Thyroid gland (tissue), 4 donors: ENCODE results near the gene PXT1. TPM values are rescaled to one million over a fixed set of nuclear protein-coding genes. Genes with fewer than 3 reads are reported as not detected.

Source experiments
- DNase-seq, 2 donors: peaks; one replicate each; pipeline ENCODE4 v3.0.0-alpha.2; 2019
- H3K27ac ChIP-seq, 3 donors: fragments of 200-600 bp; sonication (generic); 1 replicate in 2 of 3; 2 replicates in 1 of 3; pipeline ENCODE4 v1.5.1; 2016 to 2019; ENCODE audit warnings: mild to moderate bottlenecking in 1 of 3, moderate library complexity in 1 of 3
- H3K27me3 ChIP-seq: fragments of 200-600 bp; sonication (generic); one replicate; pipeline ENCODE4 v1.5.1; 2019
- H3K36me3 ChIP-seq, 2 donors: fragments of 200-600 bp; sonication (generic); one replicate each; pipeline ENCODE4 v1.5.1; 2016 to 2019
- H3K4me1 ChIP-seq, 2 donors: fragments of 200-600 bp; sonication (generic); one replicate each; pipeline ENCODE4 v1.5.1; 2017 to 2019
- H3K4me3 ChIP-seq, 3 donors: fragments of 200-600 bp; sonication (generic); replicated peaks in 1 of 3; 1 replicate in 2 of 3; 2 replicates in 1 of 3; pipeline ENCODE4 v1.5.1; 2016; ENCODE audit warnings: mild to moderate bottlenecking in 1 of 3
- H3K9me3 ChIP-seq: fragments of 200-600 bp; sonication (generic); one replicate; pipeline ENCODE4 v1.5.1; 2017
- POLR2A ChIP-seq, 2 donors: fragments of 450-650 bp; IDR thresholded peaks; one replicate each; pipeline ENCODE4 v1.6.1; 2017; ENCODE audit warnings: antibody characterized with exemption in 2 of 2, mild to moderate bottlenecking in 2 of 2, moderate library complexity in 1 of 2
- WGBS, 2 donors: methylation state at CpG; one replicate each; pipeline ENCODE4 v1.1.5; 2017; 5-methylcytosine and 5-hydroxymethylcytosine counted together
- intact Hi-C: fragments of 100-400 bp; cut with DNase I; formaldehyde crosslinking; loops from one replicate; pipeline ENCODE4 v1.15.1; 2023
- total RNA-seq, 4 donors: library from RNA; depleted of rRNA; stranded (reverse); fragments of >200 nt; gene quantifications; one replicate each; pipeline ENCODE4 v1.2.3, GENCODE V29; 2016
- TF ChIP-seq, protein P1 (sequence below), 6 experiments: fragments of 200-600 bp in 3 of 6; fragments of 450-650 bp in 3 of 6; sonication (generic) in 3 of 6; IDR thresholded peaks; one replicate each; pipeline ENCODE4 v1.5.1; 2016 to 2019; ENCODE audit warnings: antibody characterized with exemption in 6 of 6, mild to moderate bottlenecking in 2 of 6, inconsistent platforms in 1 of 6, moderate library complexity in 1 of 6

PXT1 gene
- total RNA-seq, 4 donors from 2014 or later: not detected

DNA sequence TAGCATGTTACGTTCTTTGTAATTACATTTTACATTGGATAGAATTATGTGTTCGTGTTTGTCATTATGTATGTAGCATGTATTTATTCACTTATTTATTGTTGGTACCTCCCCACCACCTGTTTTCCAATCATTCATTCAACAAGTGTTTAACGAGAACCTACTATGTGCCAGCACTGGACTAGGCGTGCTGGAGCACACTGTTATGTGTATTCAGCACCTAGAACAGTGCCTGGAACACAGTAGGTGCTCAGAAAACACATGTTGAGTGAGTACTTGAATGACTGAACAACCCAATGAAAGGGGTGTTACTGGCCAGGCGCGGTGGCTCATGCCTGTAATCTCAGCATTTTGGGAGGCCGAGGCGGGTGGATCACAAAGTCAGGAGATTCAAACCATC is 66.5 kb downstream of the PXT1 start:
- 95 to 96% methylated on average over 8 of the region's 8 CpGs for WGBS, 2 donors

DNA sequence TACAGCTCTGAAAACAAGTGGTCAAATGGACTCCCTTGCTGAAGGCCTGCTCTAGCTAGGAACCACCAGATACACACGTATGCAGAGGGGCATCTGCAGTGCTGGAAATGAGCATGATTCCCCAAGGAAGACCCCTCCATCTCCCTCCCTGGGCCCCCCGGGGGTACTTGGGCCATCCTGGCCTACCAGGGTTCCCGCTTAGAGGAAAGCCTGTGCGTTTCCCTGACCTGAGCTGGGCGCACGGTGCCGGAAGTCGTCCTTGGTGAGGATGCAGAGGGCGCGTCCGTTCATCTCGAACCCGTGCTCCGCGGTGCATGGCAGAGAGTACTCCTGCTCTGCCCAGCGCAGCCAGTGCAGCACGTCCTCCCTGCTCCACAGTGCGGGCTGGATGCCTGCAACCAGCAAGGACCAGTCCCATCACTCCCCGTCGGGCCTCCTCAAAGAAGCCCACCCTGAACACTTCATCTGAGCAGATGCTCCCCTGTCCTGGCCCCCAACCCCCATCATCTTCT is 67.0 kb downstream of the PXT1 start:
- H3K27ac ChIP-seq: no peak overlapping the region
- H3K36me3 ChIP-seq: no peaks in the 10 kb centered on the region
- no peak for TF ChIP-seq POLR2A (IDR thresholded peaks at IDR 0.05)
- TF ChIP-seq, protein P1, sequence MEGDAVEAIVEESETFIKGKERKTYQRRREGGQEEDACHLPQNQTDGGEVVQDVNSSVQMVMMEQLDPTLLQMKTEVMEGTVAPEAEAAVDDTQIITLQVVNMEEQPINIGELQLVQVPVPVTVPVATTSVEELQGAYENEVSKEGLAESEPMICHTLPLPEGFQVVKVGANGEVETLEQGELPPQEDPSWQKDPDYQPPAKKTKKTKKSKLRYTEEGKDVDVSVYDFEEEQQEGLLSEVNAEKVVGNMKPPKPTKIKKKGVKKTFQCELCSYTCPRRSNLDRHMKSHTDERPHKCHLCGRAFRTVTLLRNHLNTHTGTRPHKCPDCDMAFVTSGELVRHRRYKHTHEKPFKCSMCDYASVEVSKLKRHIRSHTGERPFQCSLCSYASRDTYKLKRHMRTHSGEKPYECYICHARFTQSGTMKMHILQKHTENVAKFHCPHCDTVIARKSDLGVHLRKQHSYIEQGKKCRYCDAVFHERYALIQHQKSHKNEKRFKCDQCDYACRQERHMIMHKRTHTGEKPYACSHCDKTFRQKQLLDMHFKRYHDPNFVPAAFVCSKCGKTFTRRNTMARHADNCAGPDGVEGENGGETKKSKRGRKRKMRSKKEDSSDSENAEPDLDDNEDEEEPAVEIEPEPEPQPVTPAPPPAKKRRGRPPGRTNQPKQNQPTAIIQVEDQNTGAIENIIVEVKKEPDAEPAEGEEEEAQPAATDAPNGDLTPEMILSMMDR (IDR thresholded peaks at IDR 0.05): no peak
- 95 to 97% methylated on average over 10 to 15 of the region's 20 CpGs for WGBS, 2 donors
- H3K27me3 ChIP-seq: no peaks in the 10 kb centered on the region
- H3K9me3 ChIP-seq: no peaks in the 10 kb centered on the region
- no peak for DNase-seq
- intact Hi-C loops: no loop called here
- H3K4me3 ChIP-seq: no peak overlapping the region
- H3K4me1 ChIP-seq: peaks cover 0 to 4% of the 10 kb centered on the region in 2 donors

More for the DNA sequence above, 66.5 kb downstream of the PXT1 start:
- peaks cover 0 to 4% of the 10 kb centered on the region in 2 donors for H3K4me1 ChIP-seq
- H3K27ac ChIP-seq: no peak overlapping the region
- intact Hi-C loops: no loop called here
- TF ChIP-seq, protein P1 (IDR thresholded peaks at IDR 0.05): no peak
- no peak for TF ChIP-seq POLR2A (IDR thresholded peaks at IDR 0.05)
- H3K9me3 ChIP-seq: no peaks in the 10 kb centered on the region
- H3K27me3 ChIP-seq: no peaks in the 10 kb centered on the region
- no peak overlapping the region for H3K4me3 ChIP-seq
- no peak for DNase-seq
- no peaks in the 10 kb centered on the region for H3K36me3 ChIP-seq

DNA sequence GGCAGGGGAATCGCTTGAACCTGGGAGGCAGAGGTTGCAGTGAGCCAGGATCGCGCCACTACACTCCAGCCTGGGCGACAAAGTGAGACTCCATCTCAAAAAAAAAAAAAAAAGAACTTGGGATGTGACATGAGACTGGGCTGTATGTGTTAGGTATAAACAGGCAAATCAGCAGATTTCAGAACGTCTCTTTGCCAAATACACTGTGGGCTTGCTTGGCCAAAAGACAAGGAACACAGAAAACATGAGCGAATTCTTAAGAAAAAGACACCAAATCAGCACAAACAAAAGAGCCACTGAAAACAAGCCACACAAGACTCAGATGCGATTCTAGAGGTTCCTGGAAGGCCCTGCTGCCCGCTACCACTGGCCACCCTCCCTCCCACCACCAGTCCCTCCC is 67.7 kb downstream of the PXT1 start:
- intact Hi-C loops: no loop called here
- Histone ChIP-seq H3K36me3 (no peaks in the 10 kb centered on the region), H3K4me3 (no peak overlapping the region), H3K4me1 (peaks cover 0 to 4% of the 10 kb centered on the region in 2 donors), H3K27me3 (no peaks in the 10 kb centered on the region), H3K9me3 (no peaks in the 10 kb centered on the region), H3K27ac (no peak overlapping the region)
- DNase-seq: no peak
- no peak for TF ChIP-seq POLR2A (IDR thresholded peaks at IDR 0.05)
- TF ChIP-seq, protein P1 (IDR thresholded peaks at IDR 0.05): no peak
- WGBS, 2 donors: 87 to 91% methylated on average over 8 of the region's 8 CpGs

DNA sequence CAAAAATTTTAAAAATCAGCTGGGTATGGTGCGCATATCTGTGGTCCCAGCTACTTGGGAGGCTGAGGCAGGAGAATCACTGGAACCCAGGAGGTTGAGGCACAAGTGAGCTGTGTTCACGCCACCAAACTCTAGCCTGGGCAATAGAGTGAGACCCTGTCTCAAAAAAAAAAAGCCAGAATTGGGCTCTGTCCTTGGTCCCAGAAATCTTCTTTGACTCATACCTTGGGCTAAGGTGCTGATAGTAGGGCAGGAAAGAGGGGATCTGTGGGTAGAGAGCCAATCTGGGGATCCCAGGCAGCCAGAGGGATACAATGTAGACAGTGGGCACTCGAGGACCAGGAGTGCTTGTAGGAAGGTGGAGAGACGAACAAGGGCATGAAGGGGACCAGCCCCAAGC is 68.5 kb downstream of the PXT1 start:
- TF ChIP-seq, protein P1 (IDR thresholded peaks at IDR 0.05): no peak
- no peak for TF ChIP-seq POLR2A (IDR thresholded peaks at IDR 0.05)
- H3K4me3 ChIP-seq: no peak overlapping the region
- WGBS, 2 donors: 80 to 88% methylated on average over 4 of the region's 4 CpGs
- no peaks in the 10 kb centered on the region for H3K9me3 ChIP-seq
- no peaks in the 10 kb centered on the region for H3K36me3 ChIP-seq
- no peak for DNase-seq
- no peak overlapping the region for H3K27ac ChIP-seq
- intact Hi-C loops: no loop called here
- H3K4me1 ChIP-seq: peaks cover 0 to 4% of the 10 kb centered on the region in 2 donors
- H3K27me3 ChIP-seq: no peaks in the 10 kb centered on the region

DNA sequence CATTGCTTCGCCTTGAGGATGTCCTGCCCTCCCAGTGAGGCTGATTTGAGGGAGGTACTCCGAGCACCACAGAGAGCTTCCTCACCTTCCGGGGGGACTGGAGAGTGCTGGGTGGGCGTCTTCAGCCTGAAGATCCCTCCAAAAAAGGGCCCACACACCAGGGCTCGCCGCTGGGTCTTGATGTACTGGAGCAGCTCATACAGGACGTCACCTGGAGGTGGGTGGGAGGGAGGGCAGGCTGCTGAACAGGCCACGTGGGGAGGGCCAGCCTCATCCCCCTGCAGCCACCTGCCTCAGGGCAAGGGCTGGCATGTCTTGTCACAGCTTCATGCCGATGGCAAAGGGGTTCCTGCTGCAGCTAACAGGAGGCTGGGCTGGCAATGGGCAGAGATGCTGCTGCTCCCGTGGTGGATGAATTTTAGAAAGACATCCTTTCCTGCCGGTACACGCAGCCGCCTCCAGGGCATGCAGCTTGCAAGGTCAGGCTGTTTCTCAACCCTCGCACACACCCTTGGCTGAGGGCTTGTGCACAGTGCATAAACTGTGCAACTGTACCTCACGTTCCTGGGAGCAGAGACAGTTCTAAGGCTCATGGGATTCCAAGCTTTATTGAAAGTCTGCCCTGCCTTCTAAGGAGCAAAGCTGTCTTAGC is 69.2 kb downstream of the PXT1 start:
- no peaks in the 10 kb centered on the region for H3K9me3 ChIP-seq
- intact Hi-C loops: no loop called here
- no peak for TF ChIP-seq POLR2A (IDR thresholded peaks at IDR 0.05)
- TF ChIP-seq, protein P1 (IDR thresholded peaks at IDR 0.05): no peak
- WGBS, 2 donors: 67 to 75% methylated on average over 9 to 15 of the region's 15 CpGs
- H3K4me1 ChIP-seq: peaks cover 0 to 4% of the 10 kb centered on the region in 2 donors
- DNase-seq: no peak
- no peaks in the 10 kb centered on the region for H3K36me3 ChIP-seq
- no peak overlapping the region for H3K4me3 ChIP-seq
- H3K27me3 ChIP-seq: no peaks in the 10 kb centered on the region
- no peak overlapping the region for H3K27ac ChIP-seq
